K562 (cell line): ENCODE results near the gene ARIH1. TPM values are rescaled to one million over a fixed set of nuclear protein-coding genes. Genes with fewer than 3 reads are reported as not detected.

ENCODE experiments used
- ATAC-seq: fragments of 200-7000 bp; cut with Tn5 transposase; 3 replicates; pipeline ENCODE4 v1.9.1; 2020; ENCODE audit warnings: moderate library complexity
- BruUV-seq: library from RNA; stranded (reverse); fragments of 400-500 nt; replicated peaks from 2 replicates; lab custom pipeline; 2021; lab: Mats Ljungman, UMichigan
- CTCF ChIA-PET: fragments of 300-600 bp; formaldehyde crosslinking; extraction: SDS; loops from one replicate; lab custom pipeline; 2021; ENCODE audit warnings: low intra/inter-chr PET ratio; lab: Yijun Ruan, JAX
- POLR2A ChIA-PET: fragments of 300-600, 350-650 bp; sonication (Branson Sonifier 250); formaldehyde crosslinking; extraction: SDS; loops from one replicate; lab custom pipeline; 2021; ENCODE audit warnings: antibody characterized with exemption, inconsistent platforms; lab: Yijun Ruan, JAX
- DNase-seq, 4 experiments: peaks; one replicate each; pipeline versions ENCODE4 v3.0.0 to v3.0.0-alpha.2; 2011 to 2018; ENCODE audit warnings: low spot score in 3 of 4, mixed read lengths in 3 of 4; ENCODE audit errors: extremely low read depth in 1 of 4
- FAIRE-seq: peaks from 2 replicates; lab custom pipeline; 2011; peaks lifted over from hg19 to GRCh38; lab: Jason Lieb, UNC
- H2AFZ ChIP-seq: 2 replicates; pipeline ENCODE4 v1.6.0; 2011; ENCODE audit warnings: low read depth, low read length, control low read depth, inconsistent platforms
- H3K27ac ChIP-seq: fragments of 200-600 bp; 3 replicates; pipeline ENCODE4 v1.8.0; 2011; ENCODE audit warnings: low read depth, mild to moderate bottlenecking, control low read depth, inconsistent platforms, low read length, moderate library complexity, mixed read lengths; ENCODE audit errors: extremely low read depth
- H3K27me3 ChIP-seq, 2 experiments: fragments of 300-600 bp in 1 of 2; 2 replicates in 1 of 2; 3 replicates in 1 of 2; pipeline versions ENCODE4 v1.6.0 to v1.8.0; 2011; ENCODE audit warnings: inconsistent platforms in 2 of 2, low read length in 2 of 2, mild to moderate bottlenecking in 1 of 2, mixed read lengths in 1 of 2, moderate library complexity in 1 of 2; ENCODE audit not compliant: control insufficient read depth in 2 of 2, insufficient read depth in 2 of 2
- H3K36me3 ChIP-seq: fragments of 300-600 bp; 3 replicates; pipeline ENCODE4 v1.8.0; 2011; ENCODE audit warnings: mild to moderate bottlenecking, low read length, inconsistent platforms; ENCODE audit not compliant: control insufficient read depth, insufficient read depth
- H3K4me1 ChIP-seq, 2 experiments: fragments of 200-600 bp in 1 of 2; replicated peaks in 1 of 2; 2 replicates in 1 of 2; 3 replicates in 1 of 2; pipeline versions ENCODE4 v1.5.1 to v1.8.0; 2011; ENCODE audit warnings: inconsistent platforms in 2 of 2, low read length in 2 of 2, mild to moderate bottlenecking in 1 of 2, mixed read lengths in 1 of 2, moderate library complexity in 1 of 2; ENCODE audit not compliant: control insufficient read depth in 2 of 2, insufficient read depth in 2 of 2
- H3K4me2 ChIP-seq: 2 replicates; pipeline ENCODE4 v1.6.1; 2011; ENCODE audit warnings: low read length, control low read depth, inconsistent platforms, mixed read lengths; ENCODE audit not compliant: insufficient read depth
- H3K4me3 ChIP-seq: fragments of 200-600 bp; sonication (generic), shearing (Covaris generic); 2 replicates; pipeline ENCODE4 v1.5.1; 2016; ENCODE audit warnings: control low read depth, inconsistent platforms
- H3K79me2 ChIP-seq: fragments of 200-600 bp; 3 replicates; pipeline ENCODE4 v1.8.0; 2011; ENCODE audit warnings: low read length, inconsistent platforms; ENCODE audit not compliant: control insufficient read depth, insufficient read depth
- H3K9ac ChIP-seq, 2 experiments: 2 replicates each; pipeline versions ENCODE4 v1.6.0 to v1.6.1; 2011; ENCODE audit warnings: low read depth in 2 of 2, low read length in 2 of 2, control low read depth in 1 of 2, inconsistent platforms in 1 of 2, mild to moderate bottlenecking in 1 of 2, mixed read lengths in 1 of 2; ENCODE audit not compliant: insufficient read depth in 1 of 2
- H3K9me1 ChIP-seq: one replicate; pipeline ENCODE4 v1.6.0; 2011; ENCODE audit warnings: inconsistent platforms, mild to moderate bottlenecking, low read length, moderate library complexity; ENCODE audit not compliant: control insufficient read depth, insufficient read depth
- H3K9me3 ChIP-seq: replicated peaks from 2 replicates; pipeline ENCODE4 v1.5.1; 2011; ENCODE audit warnings: low read depth, low read length, inconsistent platforms; ENCODE audit not compliant: control insufficient read depth, insufficient read depth
- H4K20me1 ChIP-seq: replicated peaks from 2 replicates; pipeline ENCODE4 v1.6.1; 2011; ENCODE audit warnings: low read length, inconsistent platforms, mixed read lengths; ENCODE audit not compliant: control insufficient read depth, insufficient read depth
- CREB1 ChIP-seq, 2 experiments: sonication (generic) in 1 of 2; formaldehyde crosslinking in 1 of 2; IDR thresholded peaks; 2 replicates each; pipeline versions ENCODE4 v1.6.1 to v1.8.0; 2012 to 2022; ENCODE audit warnings: inconsistent platforms in 1 of 2, mild to moderate bottlenecking in 1 of 2, missing genetic modification reagents in 1 of 2, moderate library complexity in 1 of 2
- RAD21 ChIP-seq, 2 experiments: fragments of 250-450 bp in 1 of 2; fragments of 450-650 bp in 1 of 2; sonication (Bioruptor Pico) in 1 of 2; formaldehyde crosslinking in 1 of 2; IDR thresholded peaks in 1 of 2; conservative IDR thresholded peaks in 1 of 2; 2 replicates each; pipeline versions ENCODE4 v1.4.0 to v1.8.0; 2020 to 2022; ENCODE audit warnings: mild to moderate bottlenecking in 2 of 2, moderate library complexity in 1 of 2
- RBM14 ChIP-seq: fragments of 200-400 bp; formaldehyde crosslinking; IDR thresholded peaks from 2 replicates; pipeline ENCODE4 v1.6.1; 2018; ENCODE audit warnings: low read depth, mild to moderate bottlenecking, low read length, moderate library complexity, borderline replicate concordance; ENCODE audit not compliant: insufficient read depth
- ZBTB1 ChIP-seq: sonication (generic); formaldehyde crosslinking; IDR thresholded peaks from 2 replicates; pipeline ENCODE4 v1.8.1; 2023; ENCODE audit warnings: missing genetic modification reagents, low read depth, mild to moderate bottlenecking, borderline replicate concordance
- ZNF384 ChIP-seq: IDR thresholded peaks from 2 replicates; pipeline ENCODE4 v1.6.1; 2012; ENCODE audit warnings: low read depth, low read length, improper control_type of control experiment
- WGBS: fragments of 100-300 bp; shearing (Covaris generic); methylation state at CpG from one replicate; pipeline ENCODE4 v1.1.6; 2016; ENCODE audit warnings: low coverage, mixed read lengths; ENCODE audit not compliant: insufficient coverage; ENCODE audit errors: missing lambda C conversion rate; 5-methylcytosine and 5-hydroxymethylcytosine counted together
- in situ Hi-C: fragments of 300-500 bp; cut with MboI; formaldehyde crosslinking; loops from 4 replicates; pipeline ENCODE4 v1.15.0; 2018; ENCODE audit warnings: inconsistent platforms, mixed read lengths
- intact Hi-C: fragments of 100-400 bp; cut with micrococcal nuclease; formaldehyde crosslinking; loops from 2 replicates; pipeline ENCODE4 v1.14.2; 2022
- polyA plus RNA-seq, 8 experiments: library from polyadenylated mRNA; depleted of rRNA in 4 of 8; stranded (reverse) in 5 of 8; unstranded in 3 of 8; fragments of >200 nt; fragmentation: Nextera tagmentation in 2 of 8; fragmentation: Illumina TruSeq in 1 of 8; extraction: Ambion mirVana in 2 of 8; extraction: Trizol in 1 of 8; gene quantifications; 2 replicates each; pipeline versions ENCODE4 v1.2.1 to v1.2.3, GENCODE V29; 2011 to 2014; ENCODE audit warnings: inconsistent platforms in 1 of 8, missing spikeins in 1 of 8
- total RNA-seq, 7 experiments: library from RNA; depleted of rRNA in 6 of 7; stranded (reverse); fragments of >200 nt in 6 of 7; fragmentation: Illumina TruSeq in 2 of 7; extraction: Trizol in 2 of 7; gene quantifications; 2 replicates each; pipeline versions ENCODE4 v1.2.1 to v1.2.3, GENCODE V29; 2011 to 2021; ENCODE audit warnings: low replicate concordance in 1 of 7
- TF ChIP-seq, protein P1 (sequence below): fragments of 450-650 bp; formaldehyde crosslinking; IDR thresholded peaks from 2 replicates; pipeline ENCODE4 v1.4.0; 2020; ENCODE audit warnings: mild to moderate bottlenecking, moderate library complexity
- TF ChIP-seq, protein P2 (sequence below): IDR thresholded peaks from 2 replicates; pipeline ENCODE4 v1.6.1; 2011; ENCODE audit not compliant: insufficient read length; ENCODE audit errors: extremely low read depth
- TF ChIP-seq, protein P3 (sequence below): fragments of 250-450 bp; sonication (Bioruptor Pico); IDR thresholded peaks from 2 replicates; pipeline ENCODE4 v1.4.0; 2020; ENCODE audit warnings: mild to moderate bottlenecking, moderate library complexity

Gene ARIH1
- total and polyA plus RNA-seq, 9 of the 15 experiments (the other 6 are each of a cell fraction or from before 2014, with no cell fraction given): 17.7 to 125 (median 31.4) TPM

DNA sequence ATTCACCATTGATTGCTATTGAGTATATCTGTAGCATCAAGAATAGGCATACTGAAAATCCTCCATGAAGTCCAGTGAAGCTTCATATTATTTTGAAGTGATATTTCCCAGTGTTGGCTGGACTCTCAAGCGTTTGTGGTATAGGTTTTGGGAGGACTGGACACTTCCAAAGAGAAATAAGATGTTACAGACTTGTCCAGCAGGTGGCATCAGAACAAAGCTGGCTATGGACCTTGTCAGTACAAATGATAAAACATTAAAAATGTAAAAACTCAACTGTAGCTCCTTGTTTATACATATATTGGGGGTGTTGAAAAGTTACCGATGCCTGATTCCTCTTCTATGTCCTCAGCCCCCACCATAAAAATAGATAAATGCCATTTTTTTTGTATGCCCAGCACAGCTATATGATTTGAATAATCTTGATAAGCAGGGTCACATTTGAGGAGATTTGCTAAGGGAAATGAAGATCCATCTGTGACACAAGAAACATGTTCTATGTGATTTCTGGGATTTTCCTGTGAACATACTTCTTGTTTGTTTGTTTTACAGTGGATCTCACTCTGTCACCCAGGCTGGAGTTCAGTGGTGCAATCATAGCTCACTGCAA lies 125.8 kb downstream of the ARIH1 start:
- ChIA-PET POLR2A (interaction anchor here (0.6 to 0.7 kb wide), 4 partner anchors 9 to 435 kb away, joined by 3 to 4 read pairs (median 3); no protein-coding TSS in a partner anchor), CTCF (interaction anchor here (1.7 kb wide), 1 partner anchor 481 kb away, joined by 9 read pairs; no protein-coding TSS in a partner anchor)
- DNase-seq: peak; percentile 52 to 68 (median 54)
- Histone ChIP-seq H4K20me1 (no peaks in the 10 kb centered on the region), H3K27me3 (peaks cover 0 to 7% of the 10 kb centered on the region in 2 experiments; a peak in 1 of 5 replicates), H3K4me2 (no peak overlapping the region), H2AFZ (no peak overlapping the region), H3K4me3 (no peak overlapping the region), H3K9me3 (no peaks in the 10 kb centered on the region), H3K36me3 (no peaks in the 10 kb centered on the region), H3K27ac (no peak overlapping the region), H3K79me2 (no peaks in the 10 kb centered on the region), H3K9me1 (no peaks in the 10 kb centered on the region), H3K4me1 (no peaks in the 10 kb centered on the region), H3K9ac (no peak overlapping the region)
- 0% methylated on average over 2 of the region's 2 CpGs for WGBS
- no TSS peak for BruUV-seq
- in situ Hi-C loops (loop anchor here (10.0 kb wide), 1 partner anchor 665 kb away; no protein-coding TSS in a partner anchor), intact Hi-C loops (loop anchor here (1.0 to 10.0 kb wide), 5 partner anchors 75 to 672 kb away; partner anchors contain the start of genes ADPGK and ARIH1)
- peak; percentile 88 for ATAC-seq
- peak; percentile 93 for FAIRE-seq
- TF ChIP-seq RAD21 (CRISPR knock-in tag; conservative IDR thresholded peaks at IDR 0.05 in 1 of 2, IDR thresholded peaks at IDR 0.05 in 1 of 2): peak; percentile 57 to 76
- TF ChIP-seq, protein P1, sequence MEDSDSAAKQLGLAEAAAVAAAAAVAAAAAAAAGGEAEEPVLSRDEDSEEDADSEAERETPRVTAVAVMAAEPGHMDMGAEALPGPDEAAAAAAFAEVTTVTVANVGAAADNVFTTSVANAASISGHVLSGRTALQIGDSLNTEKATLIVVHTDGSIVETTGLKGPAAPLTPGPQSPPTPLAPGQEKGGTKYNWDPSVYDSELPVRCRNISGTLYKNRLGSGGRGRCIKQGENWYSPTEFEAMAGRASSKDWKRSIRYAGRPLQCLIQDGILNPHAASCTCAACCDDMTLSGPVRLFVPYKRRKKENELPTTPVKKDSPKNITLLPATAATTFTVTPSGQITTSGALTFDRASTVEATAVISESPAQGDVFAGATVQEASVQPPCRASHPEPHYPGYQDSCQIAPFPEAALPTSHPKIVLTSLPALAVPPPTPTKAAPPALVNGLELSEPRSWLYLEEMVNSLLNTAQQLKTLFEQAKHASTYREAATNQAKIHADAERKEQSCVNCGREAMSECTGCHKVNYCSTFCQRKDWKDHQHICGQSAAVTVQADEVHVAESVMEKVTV: peak; percentile 35; the same call in 1 of the 2 replicates
- TF ChIP-seq, protein P2, sequence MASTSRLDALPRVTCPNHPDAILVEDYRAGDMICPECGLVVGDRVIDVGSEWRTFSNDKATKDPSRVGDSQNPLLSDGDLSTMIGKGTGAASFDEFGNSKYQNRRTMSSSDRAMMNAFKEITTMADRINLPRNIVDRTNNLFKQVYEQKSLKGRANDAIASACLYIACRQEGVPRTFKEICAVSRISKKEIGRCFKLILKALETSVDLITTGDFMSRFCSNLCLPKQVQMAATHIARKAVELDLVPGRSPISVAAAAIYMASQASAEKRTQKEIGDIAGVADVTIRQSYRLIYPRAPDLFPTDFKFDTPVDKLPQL: no peak
- TF ChIP-seq RBM14: no peak
- TF ChIP-seq CREB1 (IDR thresholded peaks at IDR 0.05): no peak
- TF ChIP-seq CREB1 (CRISPR knock-in tag; IDR thresholded peaks at IDR 0.05): no peak
- no peak for TF ChIP-seq ZNF384
- TF ChIP-seq, protein P3, sequence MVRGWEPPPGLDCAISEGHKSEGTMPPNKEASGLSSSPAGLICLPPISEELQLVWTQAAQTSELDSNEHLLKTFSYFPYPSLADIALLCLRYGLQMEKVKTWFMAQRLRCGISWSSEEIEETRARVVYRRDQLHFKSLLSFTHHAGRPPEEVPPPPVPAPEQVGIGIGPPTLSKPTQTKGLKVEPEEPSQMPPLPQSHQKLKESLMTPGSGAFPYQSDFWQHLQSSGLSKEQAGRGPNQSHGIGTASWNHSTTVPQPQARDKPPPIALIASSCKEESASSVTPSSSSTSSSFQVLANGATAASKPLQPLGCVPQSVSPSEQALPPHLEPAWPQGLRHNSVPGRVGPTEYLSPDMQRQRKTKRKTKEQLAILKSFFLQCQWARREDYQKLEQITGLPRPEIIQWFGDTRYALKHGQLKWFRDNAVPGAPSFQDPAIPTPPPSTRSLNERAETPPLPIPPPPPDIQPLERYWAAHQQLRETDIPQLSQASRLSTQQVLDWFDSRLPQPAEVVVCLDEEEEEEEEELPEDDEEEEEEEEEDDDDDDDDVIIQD (CRISPR knock-in tag): no peak
- no peak for TF ChIP-seq ZBTB1 (CRISPR knock-in tag)
